ENCODE measurements around the gene ALK. TPM values are rescaled to one million over a fixed set of nuclear protein-coding genes. Genes with fewer than 3 reads are reported as not detected.
A peak's percentile ranks its signal among the peaks of the same experiment; 100 is the strongest.

The ALK gene
- total and polyA plus RNA-seq, 2 donors (not counting 1 experiment from before 2014, with no cell fraction given): under 0.01 to 0.02 TPM

DNA sequence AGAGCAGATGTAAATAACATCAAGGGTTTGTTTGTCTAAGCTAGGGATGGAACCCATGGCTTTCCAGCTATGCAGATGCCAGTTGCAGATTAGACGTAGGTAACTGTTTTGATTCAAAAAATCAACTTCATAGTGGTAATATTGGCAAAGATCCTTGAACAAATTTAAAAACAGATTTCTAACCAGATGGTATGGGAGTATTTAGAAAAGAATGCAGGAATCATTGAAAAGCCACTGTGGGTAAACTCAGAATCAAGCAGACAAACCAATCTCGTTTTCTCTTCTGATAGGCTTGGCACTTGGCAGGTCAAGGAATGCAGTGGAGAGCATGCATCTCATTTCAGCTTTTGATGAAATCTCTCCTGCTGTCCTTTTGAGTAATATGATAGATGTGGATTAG lies 428.7 kb downstream of the ALK start:
- Histone ChIP-seq H3K9me3 (ENCODE audit: control insufficient read depth, insufficient read depth, low read depth, low read length) (no peaks in the 10 kb centered on the region), H3K4me2 (ENCODE audit: extremely low read depth, insufficient read depth, low read length) (no peak overlapping the region), H3K4me3 (replicated peaks in 1 of 4; ENCODE audit: control extremely low read depth in 1 of 4, insufficient read depth in 1 of 4, low read depth in 3 of 4, low read length in 4 of 4) (no peak overlapping the region), H4K20me1 (ENCODE audit: control insufficient read depth, extremely low read depth, insufficient read depth, low read length) (no peaks in the 10 kb centered on the region), H3K9ac (ENCODE audit: insufficient read depth, low read length) (no peak overlapping the region), H2AFZ (ENCODE audit: low read length) (no peak overlapping the region), H3K4me1 (ENCODE audit: control insufficient read depth, extremely low read depth, insufficient read depth, low read length) (peaks cover 2% of the 10 kb centered on the region), H3K27me3 (ENCODE audit: control insufficient read depth, insufficient read depth, low read length) (no peaks in the 10 kb centered on the region), H3K36me3 (ENCODE audit: control insufficient read depth, insufficient read depth, low read length) (no peaks in the 10 kb centered on the region), H3K27ac (ENCODE audit: insufficient read depth, low read length) (no peak overlapping the region), H3K79me2 (ENCODE audit: control insufficient read depth, insufficient read depth, low read length) (no peaks in the 10 kb centered on the region)
- peak in 1 of 2 donors; percentile 19 for DNase-seq (ENCODE audit: low read depth in 2 of 2)
- no peak for TF ChIP-seq EZH2 (IDR thresholded peaks at IDR 0.05; ENCODE audit: low read length, missing control alignments)
- TF ChIP-seq, protein P1, sequence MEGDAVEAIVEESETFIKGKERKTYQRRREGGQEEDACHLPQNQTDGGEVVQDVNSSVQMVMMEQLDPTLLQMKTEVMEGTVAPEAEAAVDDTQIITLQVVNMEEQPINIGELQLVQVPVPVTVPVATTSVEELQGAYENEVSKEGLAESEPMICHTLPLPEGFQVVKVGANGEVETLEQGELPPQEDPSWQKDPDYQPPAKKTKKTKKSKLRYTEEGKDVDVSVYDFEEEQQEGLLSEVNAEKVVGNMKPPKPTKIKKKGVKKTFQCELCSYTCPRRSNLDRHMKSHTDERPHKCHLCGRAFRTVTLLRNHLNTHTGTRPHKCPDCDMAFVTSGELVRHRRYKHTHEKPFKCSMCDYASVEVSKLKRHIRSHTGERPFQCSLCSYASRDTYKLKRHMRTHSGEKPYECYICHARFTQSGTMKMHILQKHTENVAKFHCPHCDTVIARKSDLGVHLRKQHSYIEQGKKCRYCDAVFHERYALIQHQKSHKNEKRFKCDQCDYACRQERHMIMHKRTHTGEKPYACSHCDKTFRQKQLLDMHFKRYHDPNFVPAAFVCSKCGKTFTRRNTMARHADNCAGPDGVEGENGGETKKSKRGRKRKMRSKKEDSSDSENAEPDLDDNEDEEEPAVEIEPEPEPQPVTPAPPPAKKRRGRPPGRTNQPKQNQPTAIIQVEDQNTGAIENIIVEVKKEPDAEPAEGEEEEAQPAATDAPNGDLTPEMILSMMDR (conservative IDR thresholded peaks at IDR 0.05 in 1 of 2, IDR thresholded peaks at IDR 0.05 in 1 of 2; ENCODE audit: low read depth in 1 of 2, low read length in 2 of 2): no peak

DNA sequence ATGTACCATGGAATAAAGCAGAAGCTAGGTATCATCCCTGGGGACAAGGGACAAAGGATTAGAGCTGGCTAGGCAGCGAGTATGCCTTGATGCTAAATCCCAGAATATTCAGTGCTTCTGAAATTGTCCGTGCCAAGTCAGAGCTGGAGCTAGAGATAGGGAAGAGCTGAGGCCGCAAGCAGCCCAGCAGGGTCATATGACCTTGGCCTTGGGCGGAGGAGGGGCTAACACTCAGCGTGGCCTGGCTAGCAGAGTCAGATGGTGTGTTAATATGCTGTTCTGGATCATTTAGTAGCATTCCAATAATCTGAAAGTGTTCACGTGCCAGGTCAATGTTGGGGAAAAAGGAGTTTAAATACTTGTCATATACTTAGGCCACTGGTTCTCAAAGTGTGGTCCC lies 431.3 kb downstream of the ALK start:
- Histone ChIP-seq H3K79me2 (ENCODE audit: control insufficient read depth, insufficient read depth, low read length) (no peaks in the 10 kb centered on the region), H3K9me3 (ENCODE audit: control insufficient read depth, insufficient read depth, low read depth, low read length) (no peaks in the 10 kb centered on the region), H3K4me3 (replicated peaks in 1 of 4; ENCODE audit: control extremely low read depth in 1 of 4, insufficient read depth in 1 of 4, low read depth in 3 of 4, low read length in 4 of 4) (no peak overlapping the region), H3K27me3 (ENCODE audit: control insufficient read depth, insufficient read depth, low read length) (no peaks in the 10 kb centered on the region), H2AFZ (ENCODE audit: low read length) (no peak overlapping the region), H3K4me2 (ENCODE audit: extremely low read depth, insufficient read depth, low read length) (no peak overlapping the region), H4K20me1 (ENCODE audit: control insufficient read depth, extremely low read depth, insufficient read depth, low read length) (no peaks in the 10 kb centered on the region), H3K27ac (ENCODE audit: insufficient read depth, low read length) (no peak overlapping the region), H3K36me3 (ENCODE audit: control insufficient read depth, insufficient read depth, low read length) (no peaks in the 10 kb centered on the region), H3K4me1 (ENCODE audit: control insufficient read depth, extremely low read depth, insufficient read depth, low read length) (peaks cover 2% of the 10 kb centered on the region), H3K9ac (ENCODE audit: insufficient read depth, low read length) (no peak overlapping the region)
- DNase-seq (ENCODE audit: low read depth in 2 of 2): no peak
- TF ChIP-seq, protein P1 (conservative IDR thresholded peaks at IDR 0.05 in 1 of 2, IDR thresholded peaks at IDR 0.05 in 1 of 2; ENCODE audit: low read depth in 1 of 2, low read length in 2 of 2): no peak
- no peak for TF ChIP-seq EZH2 (IDR thresholded peaks at IDR 0.05; ENCODE audit: low read length, missing control alignments)

DNA sequence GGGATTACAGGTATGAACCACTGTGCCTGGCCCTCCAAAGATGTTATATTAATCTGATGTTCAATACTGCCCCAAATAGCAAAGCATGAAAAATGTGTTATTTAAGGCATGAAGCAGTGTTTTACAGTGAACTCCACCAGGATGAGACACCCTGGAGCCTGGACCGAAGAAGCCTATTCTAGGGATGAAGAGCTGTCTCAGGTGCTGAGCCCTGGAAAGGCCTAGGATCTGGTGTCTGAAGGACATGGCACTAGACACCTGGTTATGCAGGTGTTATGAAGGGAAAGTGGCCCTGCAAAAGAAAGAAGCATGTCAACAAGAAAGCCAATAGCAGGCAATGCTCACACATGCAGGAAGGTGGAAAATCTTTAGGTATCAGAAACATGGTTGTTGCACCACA lies 431.8 kb downstream of the ALK start:
- H3K27me3 ChIP-seq (ENCODE audit: control insufficient read depth, insufficient read depth, low read length): no peaks in the 10 kb centered on the region
- peaks cover 2% of the 10 kb centered on the region for H3K4me1 ChIP-seq (ENCODE audit: control insufficient read depth, extremely low read depth, insufficient read depth, low read length)
- TF ChIP-seq EZH2 (IDR thresholded peaks at IDR 0.05; ENCODE audit: low read length, missing control alignments): no peak
- TF ChIP-seq, protein P1 (conservative IDR thresholded peaks at IDR 0.05 in 1 of 2, IDR thresholded peaks at IDR 0.05 in 1 of 2; ENCODE audit: low read depth in 1 of 2, low read length in 2 of 2): no peak
- H2AFZ ChIP-seq (ENCODE audit: low read length): no peak overlapping the region
- no peaks in the 10 kb centered on the region for H3K79me2 ChIP-seq (ENCODE audit: control insufficient read depth, insufficient read depth, low read length)
- no peak for DNase-seq (ENCODE audit: low read depth in 2 of 2)
- H4K20me1 ChIP-seq (ENCODE audit: control insufficient read depth, extremely low read depth, insufficient read depth, low read length): no peaks in the 10 kb centered on the region
- no peak overlapping the region for H3K4me2 ChIP-seq (ENCODE audit: extremely low read depth, insufficient read depth, low read length)
- no peak overlapping the region for H3K9ac ChIP-seq (ENCODE audit: insufficient read depth, low read length)
- H3K36me3 ChIP-seq (ENCODE audit: control insufficient read depth, insufficient read depth, low read length): no peaks in the 10 kb centered on the region
- H3K4me3 ChIP-seq (replicated peaks in 1 of 4; ENCODE audit: control extremely low read depth in 1 of 4, insufficient read depth in 1 of 4, low read depth in 3 of 4, low read length in 4 of 4): no peak overlapping the region
- H3K27ac ChIP-seq (ENCODE audit: insufficient read depth, low read length): no peak overlapping the region
- no peaks in the 10 kb centered on the region for H3K9me3 ChIP-seq (ENCODE audit: control insufficient read depth, insufficient read depth, low read depth, low read length)
